AG08396 (cell line): Measurements from ENCODE around the gene ERC1.

Experiments
- DNase-seq: peaks from one replicate; pipeline ENCODE4 v3.0.0; 2012; ENCODE audit warnings: low spot score, mixed read lengths

Gene ERC1

GRCh38 chr12:1517734-1518525 is 526.9 kb downstream of the ERC1 start:
- DNase-seq, result no peak

GRCh38 chr12:1518591-1519516 is 527.8 kb downstream of the ERC1 start:
- no peak for DNase-seq

GRCh38 chr12:1519642-1520041 is 528.6 kb downstream of the ERC1 start:
- DNase-seq, result no peak

- no peak for DNase-seq
Measured at GRCh38 chr12:1523046-1523445, 532.0 kb downstream of the ERC1 start.

GRCh38 chr12:1523558-1524050 is 532.6 kb downstream of the ERC1 start:
- no peak for DNase-seq

GRCh38 chr12:1525858-1526257 is 534.8 kb downstream of the ERC1 start:
- DNase-seq, result no peak

GRCh38 chr12:1527789-1528188 is 536.8 kb downstream of the ERC1 start:
- peak; percentile 77 for DNase-seq

- DNase-seq, result no peak
Measured at GRCh38 chr12:1528791-1529190, 537.8 kb downstream of the ERC1 start.

- DNase-seq, result no peak
Measured at GRCh38 chr12:1529228-1529861, 538.3 kb downstream of the ERC1 start.

- peak; percentile 83 for DNase-seq
Measured at GRCh38 chr12:1529862-1530591, 539.0 kb downstream of the ERC1 start.

- peak; percentile 43 for DNase-seq
Measured at GRCh38 chr12:1530592-1531152, 539.6 kb downstream of the ERC1 start.

- DNase-seq, result peak; percentile 39
Measured at GRCh38 chr12:1531153-1531653, 540.2 kb downstream of the ERC1 start.

GRCh38 chr12:1531654-1532374 is 540.8 kb downstream of the ERC1 start:
- DNase-seq, result no peak

- no peak for DNase-seq
Measured at GRCh38 chr12:1532375-1533165, 541.5 kb downstream of the ERC1 start.

GRCh38 chr12:1533205-1533601 is 542.2 kb downstream of the ERC1 start:
- no peak for DNase-seq

GRCh38 chr12:1533602-1534304 is 542.7 kb downstream of the ERC1 start:
- no peak for DNase-seq

- DNase-seq, result no peak
Measured at GRCh38 chr12:1534748-1535147, 543.7 kb downstream of the ERC1 start.

- no peak for DNase-seq
Measured at GRCh38 chr12:1536817-1537216, 545.8 kb downstream of the ERC1 start.

GRCh38 chr12:1539135-1539534 is 548.1 kb downstream of the ERC1 start:
- DNase-seq, result no peak
